GM15510 (cell line): Measurements from ENCODE around the gene PTPRE.

Source experiments
- POLR2A ChIP-seq: IDR thresholded peaks from 3 replicates; pipeline ENCODE4 v1.6.1; 2011; ENCODE audit warnings: borderline replicate concordance; ENCODE audit not compliant: insufficient read length; ENCODE audit errors: extremely low read depth

The PTPRE gene

DNA sequence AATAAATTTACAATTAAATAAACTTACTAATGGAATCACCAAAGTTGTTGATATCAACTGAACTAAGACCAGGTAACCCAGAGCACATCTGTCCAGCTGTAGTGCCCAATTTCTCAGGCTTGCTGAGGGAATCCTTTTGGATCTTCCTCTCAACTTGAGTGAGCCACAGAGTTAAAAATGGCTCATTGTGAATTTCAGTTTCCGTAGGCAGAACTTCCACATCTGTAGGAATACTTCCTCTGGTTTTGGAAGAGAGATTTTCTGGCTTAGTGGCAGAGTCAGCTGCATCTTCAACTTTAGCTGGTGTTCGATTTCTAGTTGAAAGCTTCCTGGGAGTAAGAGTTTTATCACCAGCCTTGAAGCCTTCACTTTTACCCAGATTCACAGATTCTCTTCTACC lies 208.0 kb downstream of the PTPRE start:
- no peak for TF ChIP-seq POLR2A

- no peak for TF ChIP-seq POLR2A
Measured at GRCh38 chr10:128115356-128115755, 208.5 kb downstream of the PTPRE start.

- no peak for TF ChIP-seq POLR2A
Measured at GRCh38 chr10:128116187-128116586, 209.3 kb downstream of the PTPRE start.

GRCh38 chr10:128116851-128117615 lies 210.1 kb downstream of the PTPRE start:
- no peak for TF ChIP-seq POLR2A

DNA sequence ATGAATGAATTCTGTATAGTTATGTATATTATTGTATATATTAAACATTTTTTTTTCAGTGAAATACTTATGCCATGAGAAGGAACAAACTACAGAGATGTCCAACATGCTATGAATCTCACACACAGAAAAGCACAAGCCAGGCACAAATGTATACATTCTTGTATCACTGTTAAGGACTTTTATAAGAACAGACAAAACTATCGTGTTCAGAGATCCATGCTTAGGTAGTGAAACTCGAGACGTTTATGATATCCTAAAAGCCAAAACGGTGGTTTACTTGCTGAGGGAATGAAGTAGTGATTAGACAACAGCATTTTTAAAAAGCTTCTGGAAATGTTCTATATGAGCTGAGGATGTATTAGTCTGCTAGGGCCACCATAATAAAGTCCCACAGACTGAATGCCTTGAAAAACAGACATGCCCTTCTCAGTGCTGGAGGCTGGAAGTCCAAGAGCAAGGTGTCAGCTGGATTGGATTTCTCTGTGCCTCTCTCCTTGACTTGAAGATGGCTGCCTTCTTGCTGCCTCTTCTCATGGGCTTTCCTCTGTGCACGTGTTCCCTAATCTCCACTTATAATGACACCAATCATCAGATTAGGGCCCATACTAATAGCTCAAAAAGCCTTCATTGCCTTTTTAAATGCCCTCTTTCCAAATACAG lies 215.0 kb downstream of the PTPRE start:
- TF ChIP-seq POLR2A = no peak

DNA sequence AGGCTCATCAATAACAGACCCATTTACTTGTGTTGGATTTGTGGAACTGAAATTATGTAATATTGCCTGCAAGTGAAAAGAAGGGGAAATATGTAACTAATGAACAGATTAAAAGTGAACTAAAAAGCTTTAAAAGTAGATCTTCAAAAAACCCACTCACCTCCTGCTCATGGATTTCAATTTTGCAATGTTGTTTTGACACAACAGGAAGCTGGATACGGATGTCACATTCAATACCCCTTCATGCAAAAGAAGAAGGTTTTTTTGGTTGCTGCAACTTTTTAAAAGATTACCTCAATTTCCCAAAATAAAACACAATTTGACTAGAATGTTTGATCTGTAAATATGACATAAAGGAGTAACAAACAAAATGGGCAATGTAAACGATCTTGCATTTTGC lies 216.0 kb downstream of the PTPRE start:
- TF ChIP-seq POLR2A = no peak

DNA sequence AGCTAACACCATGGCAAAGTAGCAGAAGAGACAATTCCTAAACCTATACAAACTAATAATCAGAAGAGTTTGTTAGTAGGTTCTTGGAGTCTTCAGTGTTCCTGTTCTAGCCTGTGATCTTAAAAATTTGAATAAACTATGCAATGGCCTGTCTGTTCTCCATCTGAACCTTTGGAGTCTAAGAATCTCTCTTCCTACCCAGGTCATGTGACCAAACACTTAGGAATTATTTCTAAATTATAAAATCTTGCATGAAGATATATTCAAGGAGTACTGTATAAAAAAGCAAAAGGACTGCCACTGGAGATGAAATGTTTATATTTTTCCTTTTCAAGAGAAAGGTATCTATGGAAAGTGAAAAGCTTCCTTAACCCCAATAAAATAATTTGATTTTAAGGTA lies 216.9 kb downstream of the PTPRE start:
- no peak for TF ChIP-seq POLR2A

DNA sequence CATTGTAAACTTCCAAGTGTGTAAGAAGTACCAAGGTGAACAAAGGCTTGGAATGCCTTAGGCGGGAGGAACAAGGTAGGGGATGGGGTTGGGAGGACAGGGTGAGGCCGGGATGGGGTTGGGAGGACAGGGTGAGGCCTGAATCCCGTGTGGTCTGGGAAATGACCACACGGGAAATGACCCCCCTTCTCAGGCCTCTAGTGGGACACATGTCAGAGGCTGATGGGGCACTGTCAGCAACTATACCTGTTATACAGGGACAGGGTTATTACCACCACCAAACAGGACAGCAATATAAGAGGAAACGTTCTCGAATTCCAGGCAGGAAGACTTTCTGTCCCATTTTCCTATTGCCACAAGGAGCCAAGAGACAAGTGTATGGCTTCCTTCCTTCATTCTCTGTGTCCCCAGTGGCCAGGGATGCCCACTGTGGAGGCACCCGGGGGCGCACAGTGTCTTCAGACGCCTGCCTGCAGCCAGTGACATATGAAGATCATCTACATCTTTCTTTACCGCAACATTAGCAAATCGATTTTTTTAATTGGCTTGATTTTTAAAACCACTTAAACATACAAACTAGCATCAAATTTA lies 218.0 kb downstream of the PTPRE start:
- no peak for TF ChIP-seq POLR2A

DNA sequence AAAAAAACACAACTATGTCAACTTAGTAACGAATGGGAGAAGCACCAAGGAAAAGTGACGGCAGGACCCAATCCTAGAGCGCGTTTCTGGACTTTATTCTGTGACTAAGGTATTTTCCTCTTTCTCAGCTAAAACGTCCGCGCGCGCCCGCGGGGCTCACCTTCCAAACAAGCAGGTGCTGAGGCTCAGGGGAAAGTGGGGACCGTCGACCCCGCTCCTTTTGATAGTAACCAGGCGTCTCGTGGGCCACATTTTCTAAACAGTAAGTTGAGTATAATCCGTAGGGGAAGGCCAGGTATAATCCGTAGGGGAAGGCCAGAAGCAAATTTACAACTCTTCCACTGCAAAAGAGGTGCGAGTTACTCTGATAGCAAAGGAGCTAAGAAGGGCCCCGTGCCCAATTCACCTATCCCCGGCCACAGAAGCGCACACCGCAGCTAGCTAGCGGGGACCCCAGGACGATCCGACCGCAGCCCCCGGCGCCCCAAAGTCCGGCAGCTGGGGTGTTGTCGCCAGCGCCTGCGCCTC lies 218.6 kb downstream of the PTPRE start:
- TF ChIP-seq POLR2A = no peak

DNA sequence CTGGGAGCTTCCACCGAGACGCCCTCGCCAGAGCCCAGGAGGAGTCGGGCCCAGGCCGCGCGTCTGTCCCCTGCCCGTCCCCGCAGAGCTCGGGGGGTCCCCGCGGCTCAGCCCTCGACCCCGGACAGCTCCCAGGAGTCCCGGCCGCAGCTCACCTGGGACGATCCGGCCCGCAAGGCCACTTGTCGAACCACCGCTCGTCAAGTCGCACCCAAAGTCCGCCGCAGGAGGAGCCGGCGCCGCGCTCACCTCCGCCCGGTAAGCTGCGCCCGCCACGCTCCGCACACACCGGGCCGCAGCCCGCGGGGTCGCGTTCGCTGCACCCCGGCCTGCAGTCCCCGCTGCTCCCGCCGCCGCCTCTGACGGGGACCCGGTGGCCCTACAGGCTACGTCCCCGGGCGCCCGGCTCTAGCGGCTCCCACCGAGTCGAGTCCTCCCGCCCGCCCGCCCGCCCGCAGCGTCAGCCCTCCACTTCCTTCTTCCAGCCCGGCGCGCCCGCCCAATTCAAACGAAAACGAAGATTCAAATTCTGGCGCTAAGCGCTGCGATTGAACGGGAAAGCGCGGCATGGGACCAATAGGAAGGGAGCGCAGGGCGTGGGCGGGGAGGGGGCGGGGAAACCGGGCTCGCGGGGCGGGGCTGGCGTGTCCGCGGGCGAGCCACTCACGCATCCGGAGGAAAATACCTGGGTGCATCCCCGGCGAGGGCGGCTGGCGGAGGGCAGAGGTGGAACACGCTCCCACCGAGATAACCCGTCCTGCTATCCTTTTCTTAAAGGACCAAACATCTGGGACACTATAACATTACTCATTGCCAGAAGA lies 219.3 kb downstream of the PTPRE start, which contains the start of gene MKI67:
MKI67 (minus strand) TSS at position 480 of the 821 bp plus-strand sequence. CDS start 756 bp downstream, outside the sequence.
- TF ChIP-seq POLR2A = peak; percentile 65

DNA sequence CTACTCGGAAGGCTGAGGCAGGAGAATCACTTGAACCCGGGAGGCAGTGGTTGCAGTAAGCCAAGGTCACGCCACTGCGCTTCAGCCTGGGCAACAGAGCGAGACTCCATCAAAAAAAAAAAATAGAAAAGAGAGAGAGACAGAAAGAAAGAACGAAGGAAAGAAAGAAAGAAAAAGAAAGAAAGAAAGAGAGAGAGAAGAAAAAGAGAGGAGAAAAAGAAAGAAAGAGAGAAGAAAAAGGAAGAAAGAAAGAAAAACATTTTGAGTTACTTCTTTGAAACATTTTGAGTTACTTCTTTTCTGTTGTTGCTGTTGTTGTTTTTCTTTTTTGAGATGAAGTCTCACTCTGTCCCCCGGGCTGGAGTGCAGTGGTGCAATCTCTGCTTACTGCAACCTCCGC lies 221.7 kb downstream of the PTPRE start:
- TF ChIP-seq POLR2A = no peak

DNA sequence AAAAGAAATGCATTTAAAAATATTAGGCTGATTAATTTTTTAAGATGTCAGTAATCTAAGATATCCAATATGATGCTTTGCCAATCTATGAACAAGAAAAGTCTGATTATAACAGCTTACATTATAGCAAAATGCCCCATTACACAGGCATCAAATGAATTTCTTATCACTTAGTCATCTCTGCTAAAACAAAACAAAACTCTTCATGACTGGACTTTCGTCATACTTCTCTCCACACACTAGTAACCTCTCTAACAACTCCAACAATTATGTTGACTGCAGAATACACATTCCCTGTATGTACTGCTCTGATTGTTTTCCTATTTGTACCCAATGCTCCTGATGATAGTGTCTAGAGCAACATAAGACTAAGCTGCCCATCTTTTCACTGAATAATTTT lies 223.1 kb downstream of the PTPRE start:
- TF ChIP-seq POLR2A = no peak
